HEK293 (cell line): ENCODE results near the gene TCEA2.
A peak's percentile ranks its signal among the peaks of the same experiment; 100 is the strongest.

Experiments used
- FEZF1 ChIP-seq: fragments of 450-650 bp; formaldehyde crosslinking; IDR thresholded peaks from 2 replicates; pipeline ENCODE4 v1.5.1; 2016; ENCODE audit warnings: missing biosample characterization, missing genetic modification characterization
- GFI1B ChIP-seq: fragments of 450-650 bp; formaldehyde crosslinking; IDR thresholded peaks from 2 replicates; pipeline ENCODE4 v1.5.1; 2016; ENCODE audit warnings: missing biosample characterization, missing genetic modification characterization
- GLI2 ChIP-seq: fragments of 450-650 bp; formaldehyde crosslinking; IDR thresholded peaks from 2 replicates; pipeline ENCODE4; 2017; ENCODE audit warnings: missing biosample characterization, missing genetic modification characterization, low read depth, borderline replicate concordance
- IKZF3 ChIP-seq: fragments of 450-650 bp; IDR thresholded peaks from 2 replicates; pipeline ENCODE4 v1.5.0; 2018; ENCODE audit warnings: missing biosample characterization, mild to moderate bottlenecking, missing genetic modification characterization, moderate library complexity
- KLF10 ChIP-seq: fragments of 450-650 bp; IDR thresholded peaks from 2 replicates; pipeline ENCODE4 v1.5.1; 2018; ENCODE audit warnings: missing biosample characterization, mild to moderate bottlenecking, missing genetic modification characterization
- KLF16 ChIP-seq: fragments of 450-650 bp; formaldehyde crosslinking; IDR thresholded peaks from 2 replicates; pipeline ENCODE4 v1.5.1; 2017; ENCODE audit warnings: missing biosample characterization, missing genetic modification characterization
- OSR2 ChIP-seq: fragments of 450-650 bp; formaldehyde crosslinking; IDR thresholded peaks from 2 replicates; pipeline ENCODE4 v1.5.1; 2016; ENCODE audit warnings: missing biosample characterization, missing genetic modification characterization
- SP7 ChIP-seq: fragments of 450-650 bp; formaldehyde crosslinking; IDR thresholded peaks from 2 replicates; pipeline ENCODE4 v1.5.1; 2016; ENCODE audit warnings: missing biosample characterization, missing genetic modification characterization
- TCF7L2 ChIP-seq: IDR thresholded peaks from 2 replicates; pipeline ENCODE4 v1.6.1; 2011; ENCODE audit warnings: low read depth, mild to moderate bottlenecking, inconsistent platforms, low read length, moderate library complexity, borderline replicate concordance
- WT1 ChIP-seq: fragments of 450-650 bp; formaldehyde crosslinking; IDR thresholded peaks from 2 replicates; pipeline ENCODE4 v1.5.1; 2016; ENCODE audit warnings: missing biosample characterization, missing genetic modification characterization
- YY2 ChIP-seq: fragments of 450-650 bp; formaldehyde crosslinking; IDR thresholded peaks from 2 replicates; pipeline ENCODE4 v1.5.1; 2016; ENCODE audit warnings: missing biosample characterization, missing genetic modification characterization
- ZBTB17 ChIP-seq: fragments of 450-650 bp; formaldehyde crosslinking; IDR thresholded peaks from 2 replicates; pipeline ENCODE4 v1.5.1; 2016; ENCODE audit warnings: missing biosample characterization, missing genetic modification characterization
- ZBTB20 ChIP-seq: fragments of 450-650 bp; formaldehyde crosslinking; IDR thresholded peaks from 2 replicates; pipeline ENCODE4 v1.5.1; 2016; ENCODE audit warnings: missing biosample characterization, missing genetic modification characterization
- ZBTB8A ChIP-seq: fragments of 450-650 bp; formaldehyde crosslinking; IDR thresholded peaks from 2 replicates; pipeline ENCODE4 v1.5.1; 2016; ENCODE audit warnings: missing biosample characterization, missing genetic modification characterization
- ZFP69B ChIP-seq: fragments of 450-650 bp; formaldehyde crosslinking; IDR thresholded peaks from 2 replicates; pipeline ENCODE4 v1.5.1; 2016; ENCODE audit warnings: missing biosample characterization, missing genetic modification characterization
- ZNF19 ChIP-seq: fragments of 450-650 bp; formaldehyde crosslinking; IDR thresholded peaks from 2 replicates; pipeline ENCODE4; 2016; ENCODE audit warnings: missing biosample characterization, missing genetic modification characterization, low read depth
- ZNF366 ChIP-seq: fragments of 450-650 bp; formaldehyde crosslinking; conservative IDR thresholded peaks from 2 replicates; pipeline ENCODE4 v1.5.1; 2016; ENCODE audit warnings: missing biosample characterization, missing genetic modification characterization
- ZNF423 ChIP-seq: fragments of 450-650 bp; formaldehyde crosslinking; IDR thresholded peaks from 2 replicates; pipeline ENCODE4 v1.5.1; 2016; ENCODE audit warnings: missing biosample characterization, missing genetic modification characterization
- ZNF585B ChIP-seq: fragments of 450-650 bp; formaldehyde crosslinking; IDR thresholded peaks from 2 replicates; pipeline ENCODE4 v1.5.1; 2016; ENCODE audit warnings: missing biosample characterization, missing genetic modification characterization
- ZNF621 ChIP-seq: fragments of 450-650 bp; formaldehyde crosslinking; IDR thresholded peaks from 2 replicates; pipeline ENCODE4 v1.5.1; 2017; ENCODE audit warnings: missing biosample characterization, missing genetic modification characterization
- ZNF677 ChIP-seq: fragments of 450-650 bp; IDR thresholded peaks from 2 replicates; pipeline ENCODE4 v1.5.0; 2018; ENCODE audit warnings: missing biosample characterization, mild to moderate bottlenecking, missing genetic modification characterization, moderate library complexity
- ZNF76 ChIP-seq: fragments of 450-650 bp; formaldehyde crosslinking; IDR thresholded peaks from 2 replicates; pipeline ENCODE4; 2016; ENCODE audit warnings: low read depth, missing biosample characterization, missing genetic modification characterization, borderline replicate concordance
- ZNF843 ChIP-seq: fragments of 450-650 bp; formaldehyde crosslinking; IDR thresholded peaks from 2 replicates; pipeline ENCODE4 v1.5.1; 2016; ENCODE audit warnings: missing biosample characterization, missing genetic modification characterization
- ZXDB ChIP-seq: fragments of 450-650 bp; formaldehyde crosslinking; IDR thresholded peaks from 2 replicates; pipeline ENCODE4 v1.5.1; 2016; ENCODE audit warnings: missing biosample characterization, missing genetic modification characterization
- TF ChIP-seq, protein P1 (sequence below): fragments of 450-650 bp; formaldehyde crosslinking; IDR thresholded peaks from 2 replicates; pipeline ENCODE4 v1.5.1; 2016; ENCODE audit warnings: missing biosample characterization, missing genetic modification characterization
- TF ChIP-seq, protein P2 (sequence below): fragments of 450-650 bp; formaldehyde crosslinking; IDR thresholded peaks from 2 replicates; pipeline ENCODE4 v1.5.1; 2016; ENCODE audit warnings: missing biosample characterization, missing genetic modification characterization
- TF ChIP-seq, protein P3 (sequence below): fragments of 450-650 bp; formaldehyde crosslinking; IDR thresholded peaks from 2 replicates; pipeline ENCODE4 v1.5.1; 2016; ENCODE audit warnings: missing biosample characterization, missing genetic modification characterization
- TF ChIP-seq, protein P4 (sequence below): fragments of 450-650 bp; formaldehyde crosslinking; IDR thresholded peaks from 2 replicates; pipeline ENCODE4 v1.5.1; 2016; ENCODE audit warnings: missing biosample characterization, missing genetic modification characterization
- TF ChIP-seq, protein P5 (sequence below): fragments of 450-650 bp; formaldehyde crosslinking; IDR thresholded peaks from 2 replicates; pipeline ENCODE4 v1.5.1; 2016; ENCODE audit warnings: missing biosample characterization, missing genetic modification characterization, borderline replicate concordance

The TCEA2 gene

DNA sequence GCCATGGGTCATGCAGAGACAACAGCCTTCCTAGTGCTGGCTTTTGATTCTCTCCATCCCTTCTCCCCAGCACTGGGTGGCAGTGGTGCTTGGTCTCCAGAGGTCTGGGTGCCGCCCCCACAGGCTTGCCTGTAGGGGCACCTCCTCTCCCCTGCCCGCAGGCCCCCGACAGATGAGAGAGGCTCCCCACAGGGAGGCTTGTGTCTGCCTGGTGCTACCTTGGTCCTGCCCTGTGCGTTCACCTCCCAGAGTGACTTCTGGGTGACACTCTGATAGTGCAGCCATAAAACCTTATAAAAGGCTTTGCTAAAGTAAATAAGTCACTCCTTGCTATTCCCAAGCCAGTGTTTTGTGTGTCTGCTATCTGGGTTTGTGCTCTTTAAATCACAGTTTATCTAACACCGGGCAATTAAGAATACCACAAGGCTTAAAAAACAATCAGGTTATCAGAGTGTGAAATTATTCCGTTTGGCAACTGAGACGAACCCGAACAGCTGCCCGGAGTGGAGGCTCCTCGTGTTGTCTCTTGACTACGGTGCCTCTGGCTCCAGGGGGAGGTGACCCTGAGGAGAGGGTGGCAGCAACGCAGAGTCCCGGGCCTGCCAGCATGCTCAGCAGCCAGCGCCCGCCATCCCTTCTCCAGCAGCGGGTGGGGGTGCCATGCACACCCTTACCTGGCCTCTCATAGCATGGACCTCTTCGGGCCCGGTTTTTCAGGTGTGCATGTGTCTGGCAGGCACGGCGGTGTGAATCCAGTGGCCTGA is 32.4 kb upstream of the TCEA2 start (continued):
- TF ChIP-seq ZBTB20 (tag by site-specific recombination): peak; percentile 75
- TF ChIP-seq, protein P1, sequence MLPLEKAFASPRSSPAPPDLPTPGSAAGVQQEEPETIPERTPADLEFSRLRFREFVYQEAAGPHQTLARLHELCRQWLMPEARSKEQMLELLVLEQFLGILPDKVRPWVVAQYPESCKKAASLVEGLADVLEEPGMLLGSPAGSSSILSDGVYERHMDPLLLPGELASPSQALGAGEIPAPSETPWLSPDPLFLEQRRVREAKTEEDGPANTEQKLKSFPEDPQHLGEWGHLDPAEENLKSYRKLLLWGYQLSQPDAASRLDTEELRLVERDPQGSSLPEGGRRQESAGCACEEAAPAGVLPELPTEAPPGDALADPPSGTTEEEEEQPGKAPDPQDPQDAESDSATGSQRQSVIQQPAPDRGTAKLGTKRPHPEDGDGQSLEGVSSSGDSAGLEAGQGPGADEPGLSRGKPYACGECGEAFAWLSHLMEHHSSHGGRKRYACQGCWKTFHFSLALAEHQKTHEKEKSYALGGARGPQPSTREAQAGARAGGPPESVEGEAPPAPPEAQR (tag by site-specific recombination): no peak
- TF ChIP-seq IKZF3 (tag by site-specific recombination): peak; percentile 58
- TF ChIP-seq ZNF19 (tag by site-specific recombination): 0 out of 2 replicates have a peak, but pooled peaks have one; percentile 13
- TF ChIP-seq, protein P2, sequence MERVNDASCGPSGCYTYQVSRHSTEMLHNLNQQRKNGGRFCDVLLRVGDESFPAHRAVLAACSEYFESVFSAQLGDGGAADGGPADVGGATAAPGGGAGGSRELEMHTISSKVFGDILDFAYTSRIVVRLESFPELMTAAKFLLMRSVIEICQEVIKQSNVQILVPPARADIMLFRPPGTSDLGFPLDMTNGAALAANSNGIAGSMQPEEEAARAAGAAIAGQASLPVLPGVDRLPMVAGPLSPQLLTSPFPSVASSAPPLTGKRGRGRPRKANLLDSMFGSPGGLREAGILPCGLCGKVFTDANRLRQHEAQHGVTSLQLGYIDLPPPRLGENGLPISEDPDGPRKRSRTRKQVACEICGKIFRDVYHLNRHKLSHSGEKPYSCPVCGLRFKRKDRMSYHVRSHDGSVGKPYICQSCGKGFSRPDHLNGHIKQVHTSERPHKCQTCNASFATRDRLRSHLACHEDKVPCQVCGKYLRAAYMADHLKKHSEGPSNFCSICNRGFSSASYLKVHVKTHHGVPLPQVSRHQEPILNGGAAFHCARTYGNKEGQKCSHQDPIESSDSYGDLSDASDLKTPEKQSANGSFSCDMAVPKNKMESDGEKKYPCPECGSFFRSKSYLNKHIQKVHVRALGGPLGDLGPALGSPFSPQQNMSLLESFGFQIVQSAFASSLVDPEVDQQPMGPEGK (tag by site-specific recombination): 0 out of 2 replicates have a peak, but pooled peaks have one; percentile 49
- peak; percentile 89 for TF ChIP-seq GFI1B (tag by site-specific recombination)
- TF ChIP-seq YY2: no peak
- TF ChIP-seq ZFP69B (tag by site-specific recombination): 0 out of 2 replicates have a peak, but pooled peaks have one; percentile 29
- TF ChIP-seq ZNF621 (tag by site-specific recombination): no peak
- TF ChIP-seq, protein P3, sequence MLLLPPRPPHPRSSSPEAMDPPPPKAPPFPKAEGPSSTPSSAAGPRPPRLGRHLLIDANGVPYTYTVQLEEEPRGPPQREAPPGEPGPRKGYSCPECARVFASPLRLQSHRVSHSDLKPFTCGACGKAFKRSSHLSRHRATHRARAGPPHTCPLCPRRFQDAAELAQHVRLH (tag by site-specific recombination): peak; percentile 96
- TF ChIP-seq ZNF585B (tag by site-specific recombination): no peak
- TF ChIP-seq SP7 (tag by site-specific recombination): peak; percentile 96
- 0 out of 2 replicates have a peak, but pooled peaks have one; percentile 44 for TF ChIP-seq ZNF366 (tag by site-specific recombination)
- 0 out of 2 replicates have a peak, but pooled peaks have one; percentile 18 for TF ChIP-seq ZBTB17 (tag by site-specific recombination)
- TF ChIP-seq FEZF1: peak; percentile 96
- peak; percentile 74 for TF ChIP-seq KLF10
- peak; percentile 98 for TF ChIP-seq ZNF843 (tag by site-specific recombination)
- TF ChIP-seq GLI2 (tag by site-specific recombination): peak; percentile 94
- no peak for TF ChIP-seq TCF7L2
- TF ChIP-seq ZNF76: peak; percentile 37; the same call in 1 of the 2 replicates
- TF ChIP-seq OSR2 (tag by site-specific recombination): peak; percentile 99
- TF ChIP-seq ZBTB8A: peak; percentile 68
- TF ChIP-seq, protein P4, sequence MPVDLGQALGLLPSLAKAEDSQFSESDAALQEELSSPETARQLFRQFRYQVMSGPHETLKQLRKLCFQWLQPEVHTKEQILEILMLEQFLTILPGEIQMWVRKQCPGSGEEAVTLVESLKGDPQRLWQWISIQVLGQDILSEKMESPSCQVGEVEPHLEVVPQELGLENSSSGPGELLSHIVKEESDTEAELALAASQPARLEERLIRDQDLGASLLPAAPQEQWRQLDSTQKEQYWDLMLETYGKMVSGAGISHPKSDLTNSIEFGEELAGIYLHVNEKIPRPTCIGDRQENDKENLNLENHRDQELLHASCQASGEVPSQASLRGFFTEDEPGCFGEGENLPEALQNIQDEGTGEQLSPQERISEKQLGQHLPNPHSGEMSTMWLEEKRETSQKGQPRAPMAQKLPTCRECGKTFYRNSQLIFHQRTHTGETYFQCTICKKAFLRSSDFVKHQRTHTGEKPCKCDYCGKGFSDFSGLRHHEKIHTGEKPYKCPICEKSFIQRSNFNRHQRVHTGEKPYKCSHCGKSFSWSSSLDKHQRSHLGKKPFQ (tag by site-specific recombination): peak; percentile 81
- TF ChIP-seq, protein P5, sequence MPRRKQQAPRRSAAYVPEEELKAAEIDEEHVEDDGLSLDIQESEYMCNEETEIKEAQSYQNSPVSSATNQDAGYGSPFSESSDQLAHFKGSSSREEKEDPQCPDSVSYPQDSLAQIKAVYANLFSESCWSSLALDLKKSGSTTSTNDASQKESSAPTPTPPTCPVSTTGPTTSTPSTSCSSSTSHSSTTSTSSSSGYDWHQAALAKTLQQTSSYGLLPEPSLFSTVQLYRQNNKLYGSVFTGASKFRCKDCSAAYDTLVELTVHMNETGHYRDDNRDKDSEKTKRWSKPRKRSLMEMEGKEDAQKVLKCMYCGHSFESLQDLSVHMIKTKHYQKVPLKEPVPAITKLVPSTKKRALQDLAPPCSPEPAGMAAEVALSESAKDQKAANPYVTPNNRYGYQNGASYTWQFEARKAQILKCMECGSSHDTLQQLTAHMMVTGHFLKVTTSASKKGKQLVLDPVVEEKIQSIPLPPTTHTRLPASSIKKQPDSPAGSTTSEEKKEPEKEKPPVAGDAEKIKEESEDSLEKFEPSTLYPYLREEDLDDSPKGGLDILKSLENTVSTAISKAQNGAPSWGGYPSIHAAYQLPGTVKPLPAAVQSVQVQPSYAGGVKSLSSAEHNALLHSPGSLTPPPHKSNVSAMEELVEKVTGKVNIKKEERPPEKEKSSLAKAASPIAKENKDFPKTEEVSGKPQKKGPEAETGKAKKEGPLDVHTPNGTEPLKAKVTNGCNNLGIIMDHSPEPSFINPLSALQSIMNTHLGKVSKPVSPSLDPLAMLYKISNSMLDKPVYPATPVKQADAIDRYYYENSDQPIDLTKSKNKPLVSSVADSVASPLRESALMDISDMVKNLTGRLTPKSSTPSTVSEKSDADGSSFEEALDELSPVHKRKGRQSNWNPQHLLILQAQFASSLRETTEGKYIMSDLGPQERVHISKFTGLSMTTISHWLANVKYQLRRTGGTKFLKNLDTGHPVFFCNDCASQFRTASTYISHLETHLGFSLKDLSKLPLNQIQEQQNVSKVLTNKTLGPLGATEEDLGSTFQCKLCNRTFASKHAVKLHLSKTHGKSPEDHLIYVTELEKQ (tag by site-specific recombination): peak; percentile 89; the same call in 1 of the 2 replicates
- peak; percentile 89 for TF ChIP-seq KLF16 (tag by site-specific recombination)
- no peak for TF ChIP-seq ZNF677
- peak; percentile 99 for TF ChIP-seq WT1
- TF ChIP-seq ZNF423 (tag by site-specific recombination): peak; percentile 83; the same call in 1 of the 2 replicates
- TF ChIP-seq ZXDB (tag by site-specific recombination): peak; percentile 97
